Fibroblast of peridontal ligament (primary cell): ENCODE results near the gene SOAT2.
A peak's percentile ranks its signal among the peaks of the same experiment; 100 is the strongest.
"Not testable (repeated sequence)": the region's sequence is repeated elsewhere in the genome, so short reads cannot be mapped to it uniquely, and the experiment has no call there.

Experiments
- DNase-seq: peaks from one replicate; pipeline ENCODE4 v3.0.0-alpha.2; 2010; ENCODE audit errors: extremely low read depth

Gene SOAT2

GRCh38 chr12:53133722-53134121 lies 30.4 kb downstream of the SOAT2 start:
- DNase-seq = no peak

GRCh38 chr12:53143355-53143754 lies 40.1 kb downstream of the SOAT2 start:
- DNase-seq = no peak

GRCh38 chr12:53145383-53146260 lies 42.3 kb downstream of the SOAT2 start:
- DNase-seq = peak; percentile 86

GRCh38 chr12:53147181-53147580 lies 43.9 kb downstream of the SOAT2 start:
- no peak for DNase-seq

- no peak for DNase-seq
Observed at GRCh38 chr12:53147653-53148052, 44.4 kb downstream of the SOAT2 start.

- no peak for DNase-seq
Observed at GRCh38 chr12:53151039-53151438, 47.8 kb downstream of the SOAT2 start.

- DNase-seq = no peak
Observed at GRCh38 chr12:53152390-53152789, 49.1 kb downstream of the SOAT2 start.

GRCh38 chr12:53159195-53159839 lies 56.0 kb downstream of the SOAT2 start:
- DNase-seq = peak; percentile 79

GRCh38 chr12:53160000-53160399 lies 56.7 kb downstream of the SOAT2 start:
- DNase-seq = no peak

- no peak for DNase-seq
Observed at GRCh38 chr12:53160673-53161072, 57.4 kb downstream of the SOAT2 start.

- DNase-seq = no peak
Observed at GRCh38 chr12:53161119-53161911, 58.0 kb downstream of the SOAT2 start.

- DNase-seq = not testable (repeated sequence)
Observed at GRCh38 chr12:53163008-53163407, 59.7 kb downstream of the SOAT2 start.

- DNase-seq = no peak
Observed at GRCh38 chr12:53166837-53167236, 63.6 kb downstream of the SOAT2 start.

- no peak for DNase-seq
Observed at GRCh38 chr12:53169644-53170043, 66.4 kb downstream of the SOAT2 start.

- no peak for DNase-seq
Observed at GRCh38 chr12:53170215-53170614, 66.9 kb downstream of the SOAT2 start.

- no peak for DNase-seq
Observed at GRCh38 chr12:53170876-53171724, 67.8 kb downstream of the SOAT2 start.

- DNase-seq = no peak
Observed at GRCh38 chr12:53171725-53172329, 68.5 kb downstream of the SOAT2 start.

GRCh38 chr12:53172352-53172751 lies 69.1 kb downstream of the SOAT2 start:
- DNase-seq = peak; percentile 57

- peak; percentile 19 for DNase-seq
Observed at GRCh38 chr12:53173085-53173715, 69.9 kb downstream of the SOAT2 start.
